ENCODE results near the gene SCFD2. TPM values are rescaled to one million over a fixed set of nuclear protein-coding genes. Genes with fewer than 3 reads are reported as not detected.

SCFD2 gene
- total and polyA plus RNA-seq, 7 donors, result 5.8 to 13.3 (median 11.2) TPM

- Histone ChIP-seq H3K9me3 (no peaks in the 10 kb centered on the region), H3K4me3 (no peak overlapping the region), H3K27me3 (ENCODE audit: insufficient read depth in 3 of 3, low read length in 2 of 3) (no peaks in the 10 kb centered on the region), H3K36me3 (ENCODE audit: insufficient read depth in 1 of 2, low read depth in 1 of 2) (no peaks in the 10 kb centered on the region), H3K4me1 (peaks cover 11% of the 10 kb centered on the region), H3K27ac (no peak overlapping the region)
- DNase-seq (no peak), ATAC-seq (no peak)
- no peak for TF ChIP-seq CTCF (IDR thresholded peaks at IDR 0.05)
- intact Hi-C loops (cut with DNase I), result no loop called here
- WGBS, 3 donors, result 92 to 97% (median 94%) methylated on average over 6 of the region's 6 CpGs
Measured at GRCh38 chr4:53000560-53000959, 365.3 kb downstream of the SCFD2 start.

GRCh38 chr4:52999626-53000025 is 366.2 kb downstream of the SCFD2 start:
- 76 to 86% (median 85%) methylated on average over 6 of the region's 6 CpGs for WGBS, 3 donors
- Histone ChIP-seq H3K4me1 (peaks cover 10% of the 10 kb centered on the region), H3K9me3 (no peaks in the 10 kb centered on the region), H3K27ac (no peak overlapping the region), H3K4me3 (no peak overlapping the region), H3K27me3 (ENCODE audit: insufficient read depth in 3 of 3, low read length in 2 of 3) (no peaks in the 10 kb centered on the region), H3K36me3 (ENCODE audit: insufficient read depth in 1 of 2, low read depth in 1 of 2) (no peaks in the 10 kb centered on the region)
- ATAC-seq, result no peak
- intact Hi-C loops (cut with DNase I), result no loop called here
- no peak for TF ChIP-seq CTCF (IDR thresholded peaks at IDR 0.05)
- no peak for DNase-seq

GRCh38 chr4:52998413-52998812 is 367.4 kb downstream of the SCFD2 start:
- intact Hi-C loops (cut with DNase I), result no loop called here
- Histone ChIP-seq H3K27ac (no peak overlapping the region), H3K36me3 (ENCODE audit: insufficient read depth in 1 of 2, low read depth in 1 of 2) (no peaks in the 10 kb centered on the region), H3K27me3 (ENCODE audit: insufficient read depth in 3 of 3, low read length in 2 of 3) (no peaks in the 10 kb centered on the region), H3K4me1 (no peaks in the 10 kb centered on the region), H3K9me3 (no peaks in the 10 kb centered on the region), H3K4me3 (no peak overlapping the region)
- ATAC-seq (no peak), DNase-seq (no peak)
- 91 to 94% (median 93%) methylated on average over 3 of the region's 3 CpGs for WGBS, 3 donors
- TF ChIP-seq CTCF (IDR thresholded peaks at IDR 0.05), result no peak

- intact Hi-C loops (cut with DNase I), result no loop called here
- Histone ChIP-seq H3K36me3 (ENCODE audit: insufficient read depth in 1 of 2, low read depth in 1 of 2) (no peaks in the 10 kb centered on the region), H3K4me3 (no peak overlapping the region), H3K27ac (no peak overlapping the region), H3K9me3 (no peaks in the 10 kb centered on the region), H3K4me1 (no peaks in the 10 kb centered on the region), H3K27me3 (ENCODE audit: insufficient read depth in 3 of 3, low read length in 2 of 3) (no peaks in the 10 kb centered on the region)
- DNase-seq (no peak), ATAC-seq (peak in 1 of 4 donors; percentile 31)
- TF ChIP-seq CTCF (IDR thresholded peaks at IDR 0.05), result no peak
- WGBS, 3 donors, result 90 to 92% (median 90%) methylated on average over 3 of the region's 3 CpGs
Measured at GRCh38 chr4:52997132-52997416, 368.8 kb downstream of the SCFD2 start.

GRCh38 chr4:52996261-52997131 is 369.4 kb downstream of the SCFD2 start:
- H3K4me1 ChIP-seq, result no peaks in the 10 kb centered on the region

More at GRCh38 chr4:52996261-52997131, 369.4 kb downstream of the SCFD2 start:
- DNase-seq (peak; percentile 16 to 48), ATAC-seq (peak in 3 of 4 donors; percentile 53 to 72 (median 66))
- H3K4me3 ChIP-seq, result no peak overlapping the region
- no peaks in the 10 kb centered on the region for H3K9me3 ChIP-seq
- 30 to 48% (median 32%) methylated on average over 7 of the region's 7 CpGs for WGBS, 3 donors
- no peak for TF ChIP-seq CTCF (IDR thresholded peaks at IDR 0.05)
- no peaks in the 10 kb centered on the region for H3K36me3 ChIP-seq (ENCODE audit: insufficient read depth in 1 of 2, low read depth in 1 of 2)
- intact Hi-C loops (cut with DNase I), result no loop called here
- no peaks in the 10 kb centered on the region for H3K27me3 ChIP-seq (ENCODE audit: insufficient read depth in 3 of 3, low read length in 2 of 3)
- no peak overlapping the region for H3K27ac ChIP-seq
